Fibroblast of skin of back (primary cell): ENCODE data around the gene SPATA17.
A peak's percentile ranks its signal among the peaks of the same experiment; 100 is the strongest.

Experiments
- DNase-seq: peaks from one replicate; pipeline ENCODE4 v3.0.0-alpha.2; 2013

The SPATA17 gene

GRCh38 chr1:217856342-217857034 lies 225.3 kb downstream of the SPATA17 start:
- no peak for DNase-seq

DNA sequence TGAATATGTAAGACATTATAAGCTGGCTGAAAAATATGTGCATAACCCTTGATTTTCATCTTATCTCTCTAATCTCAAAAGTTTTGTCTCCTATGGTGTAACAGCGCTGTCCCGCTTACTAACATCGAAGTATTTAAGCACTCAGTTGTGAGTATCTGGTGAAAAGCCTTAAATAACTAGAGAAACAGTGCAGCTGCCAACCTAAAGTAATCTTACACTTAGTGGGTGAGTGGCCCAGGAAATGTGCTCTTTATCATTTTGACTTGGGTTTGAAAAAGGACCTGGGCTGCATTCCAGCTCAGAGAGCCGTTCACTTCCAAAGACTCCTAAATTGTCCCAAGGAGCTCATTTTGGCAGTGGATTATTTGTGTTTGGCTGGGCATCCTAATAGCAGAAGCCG lies 225.9 kb downstream of the SPATA17 start:
- no peak for DNase-seq

DNA sequence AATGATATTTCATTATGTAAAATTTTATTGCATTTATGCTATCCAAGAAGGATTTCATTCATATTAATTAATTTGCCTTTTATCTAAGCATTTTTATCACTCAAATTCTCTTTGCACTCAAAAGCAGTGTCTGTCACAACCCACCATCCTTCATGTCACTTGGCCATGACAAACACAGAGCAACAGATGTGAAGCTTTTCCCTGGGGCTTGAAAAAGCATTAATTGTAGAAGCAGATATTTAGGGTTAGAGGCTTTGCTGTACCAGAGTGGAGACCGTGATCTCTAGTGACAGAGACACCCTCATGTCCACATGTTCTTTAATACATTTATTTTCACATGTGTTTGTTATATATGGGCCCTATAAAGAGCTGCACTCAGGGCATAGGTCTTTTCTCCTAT lies 230.5 kb downstream of the SPATA17 start:
- DNase-seq, result no peak

DNA sequence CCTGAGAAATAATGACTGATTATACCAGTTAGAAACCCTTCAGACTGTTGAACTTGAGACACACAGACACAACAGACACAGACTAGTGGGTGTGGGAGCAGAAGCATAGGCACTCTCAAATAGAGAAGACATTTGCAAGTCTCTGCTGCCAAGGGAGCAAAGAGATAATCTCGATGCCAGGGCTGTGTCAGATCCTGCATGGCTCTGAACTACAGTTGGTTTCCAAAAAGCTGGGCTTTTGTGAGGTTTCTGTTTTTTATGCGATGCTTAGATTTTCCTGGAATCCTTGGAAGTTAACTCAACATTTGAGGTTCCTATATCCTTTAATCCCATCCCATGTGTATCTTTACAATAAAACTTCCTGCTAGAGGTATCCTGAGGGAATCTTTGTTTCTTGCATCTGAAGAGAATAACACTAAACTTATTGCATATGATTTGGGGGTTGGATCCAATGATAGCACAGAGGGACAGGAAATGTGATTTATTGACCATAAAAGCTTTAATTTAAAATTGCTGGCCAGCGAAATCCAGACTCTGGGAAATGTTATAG lies 236.4 kb downstream of the SPATA17 start:
- DNase-seq, result no peak

DNA sequence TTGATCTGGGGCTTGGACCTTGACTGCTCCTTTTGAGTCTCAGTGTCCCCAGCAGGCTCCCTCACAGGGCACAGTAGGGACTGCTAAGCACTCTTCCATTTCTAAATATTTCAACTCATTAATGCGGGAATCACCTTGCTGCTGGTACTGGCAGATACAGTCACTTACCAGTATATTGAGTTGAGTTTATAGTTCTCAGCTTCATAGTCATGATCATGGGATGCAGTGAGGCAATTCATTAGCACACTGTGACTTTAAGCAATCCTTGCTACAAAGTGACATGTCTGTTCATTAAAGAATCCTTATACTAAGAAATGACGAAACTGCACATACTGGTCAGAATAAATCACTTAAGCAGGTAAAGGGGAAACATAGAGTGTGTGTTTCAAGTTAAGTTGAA lies 240.8 kb downstream of the SPATA17 start:
- no peak for DNase-seq

GRCh38 chr1:217875229-217875628 lies 244.1 kb downstream of the SPATA17 start:
- DNase-seq, result no peak

DNA sequence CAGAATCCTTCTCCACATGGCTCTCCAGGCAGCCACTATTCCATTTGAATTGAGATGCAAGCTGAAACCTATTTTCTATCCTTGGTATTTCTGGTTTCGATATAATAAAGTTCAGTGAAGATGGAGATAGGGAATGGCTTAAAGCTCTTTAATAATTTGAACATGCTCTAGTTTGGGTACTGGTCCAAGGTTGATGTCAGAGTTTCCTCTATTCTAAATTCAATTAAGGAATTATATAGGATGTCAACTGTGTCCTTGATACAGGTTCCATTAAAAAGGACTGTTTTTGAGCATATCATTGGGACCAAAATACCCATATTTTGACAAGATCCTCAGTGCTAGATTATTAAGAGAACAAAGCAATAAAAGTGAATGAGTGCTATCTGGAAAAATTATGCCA lies 245.3 kb downstream of the SPATA17 start:
- no peak for DNase-seq

GRCh38 chr1:217876896-217877295 lies 245.8 kb downstream of the SPATA17 start:
- no peak for DNase-seq

DNA sequence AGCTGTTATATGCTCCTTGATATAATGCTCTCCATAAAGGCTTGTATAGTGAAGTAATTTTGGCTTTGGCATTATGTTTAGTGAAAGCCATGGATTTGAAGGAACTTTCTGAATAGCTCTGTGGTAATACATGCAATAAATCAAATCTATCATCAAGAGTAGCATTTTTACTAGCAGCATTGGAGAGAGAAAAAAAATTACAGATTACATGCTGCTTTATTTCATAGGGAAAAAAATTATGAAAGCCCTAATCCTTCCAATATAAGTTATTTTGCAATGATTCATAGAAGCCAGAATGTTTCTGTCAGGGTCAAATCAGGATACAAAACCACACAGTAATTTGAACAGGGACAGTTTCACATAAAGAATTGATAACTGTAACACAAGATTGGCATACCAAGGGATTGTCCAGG lies 250.0 kb downstream of the SPATA17 start:
- peak; percentile 11 for DNase-seq

DNA sequence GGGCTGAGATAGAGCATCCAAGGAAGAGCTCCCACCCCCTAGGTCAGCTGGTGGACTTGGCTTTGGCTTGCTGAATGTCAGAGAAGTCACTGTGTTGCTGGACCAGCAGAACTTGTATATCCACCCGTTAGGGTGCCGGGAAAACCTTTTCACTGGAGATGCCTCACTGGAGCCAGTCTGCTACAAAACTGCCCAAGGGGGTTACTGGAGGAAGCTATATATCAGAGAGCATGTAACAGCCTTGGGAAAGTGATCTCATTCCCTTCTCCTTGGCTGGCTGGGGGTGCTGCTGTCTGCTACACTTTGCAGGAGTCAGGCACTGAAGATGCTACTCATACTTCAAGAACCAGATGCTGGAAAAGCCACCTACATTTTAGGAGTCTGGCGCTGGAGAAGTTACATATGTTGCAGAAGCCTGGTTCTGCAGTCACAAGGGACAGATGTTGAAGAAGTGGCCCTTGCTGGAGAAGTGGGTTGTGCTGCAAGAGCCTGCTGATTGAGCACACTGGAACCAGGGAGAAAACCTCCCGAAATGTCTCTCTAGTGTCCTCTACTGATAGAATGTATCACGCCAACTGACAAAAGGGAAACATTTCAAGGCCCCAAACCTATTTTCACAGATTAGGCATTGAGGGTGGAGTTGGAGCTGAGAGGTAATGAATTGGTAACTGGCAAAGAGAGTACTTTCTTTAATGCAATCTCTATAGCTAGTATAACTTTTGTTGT lies 250.6 kb downstream of the SPATA17 start:
- no peak for DNase-seq

DNA sequence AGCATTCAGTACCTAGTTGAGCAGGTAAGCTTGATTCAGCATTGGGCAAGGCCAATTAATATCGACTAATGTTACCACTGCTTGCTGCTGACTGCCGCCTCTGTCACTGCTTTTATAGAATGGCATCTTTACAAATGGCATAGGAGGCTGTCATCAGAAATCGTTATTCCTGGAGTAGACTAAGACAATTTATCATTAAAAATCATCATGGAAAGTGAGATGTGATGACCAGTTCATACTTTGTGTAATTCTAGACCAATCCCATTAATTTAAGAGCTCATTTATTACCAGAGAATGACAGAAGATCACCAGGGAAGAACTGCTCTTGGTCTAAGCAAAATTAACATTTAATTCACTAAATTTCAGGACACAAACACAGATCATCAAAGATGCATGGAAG lies 254.0 kb downstream of the SPATA17 start:
- no peak for DNase-seq

DNA sequence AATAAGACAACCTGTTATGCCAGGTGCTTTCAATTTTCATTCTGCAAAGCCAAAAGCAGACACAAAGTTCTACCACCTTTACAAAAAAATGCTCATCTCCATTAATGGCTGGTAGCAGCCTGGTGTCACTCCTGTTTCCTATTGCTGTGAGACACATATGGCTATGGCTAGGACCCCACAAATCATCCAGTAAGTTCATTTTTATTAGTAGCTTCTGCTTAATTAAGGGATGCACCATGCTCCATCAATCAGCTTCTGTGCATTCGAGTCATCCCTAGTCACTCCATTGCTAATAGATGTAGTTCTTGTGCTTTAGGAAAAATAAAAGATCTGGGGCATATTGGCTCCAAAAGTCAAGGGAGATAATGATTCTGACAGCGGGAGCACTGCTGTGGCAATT lies 257.2 kb downstream of the SPATA17 start:
- DNase-seq, result no peak

- DNase-seq, result no peak
Observed at GRCh38 chr1:217889401-217889800, 258.3 kb downstream of the SPATA17 start.

DNA sequence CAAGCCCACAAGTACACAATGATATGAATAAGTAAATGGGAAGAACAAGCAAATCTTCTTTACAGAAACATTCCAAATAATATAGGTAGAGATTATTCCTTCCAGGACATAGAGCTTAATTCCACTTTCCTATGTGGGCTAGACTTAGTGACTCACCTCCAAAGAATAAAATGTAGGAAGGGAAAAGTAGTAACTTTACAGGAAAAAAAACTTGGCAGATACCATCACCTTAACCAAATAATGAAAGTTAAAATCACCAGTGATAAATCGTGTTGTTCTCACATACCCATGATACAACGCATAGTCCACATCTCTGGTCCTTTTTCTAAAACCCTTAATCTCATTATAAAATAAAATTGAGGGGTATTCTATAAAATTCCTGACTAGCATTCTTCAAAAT lies 260.8 kb downstream of the SPATA17 start:
- DNase-seq, result no peak

DNA sequence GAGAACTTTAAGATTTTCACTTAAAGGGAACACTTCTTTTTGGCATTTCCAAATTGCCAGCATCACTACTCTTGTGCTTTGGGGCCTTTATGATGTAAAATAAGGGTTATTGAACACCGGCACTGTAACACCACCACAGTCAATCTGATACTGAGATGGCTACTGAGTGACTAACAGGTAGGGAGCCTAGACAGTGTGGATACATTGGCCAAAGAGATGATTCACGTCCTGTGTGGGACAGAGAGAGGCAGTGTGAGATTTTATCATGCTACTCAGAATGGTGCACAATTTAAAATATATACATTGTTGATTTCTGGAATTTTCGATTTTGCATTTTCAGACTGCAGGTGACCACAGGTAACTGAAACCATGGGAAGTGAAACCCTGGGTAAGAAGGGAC lies 261.6 kb downstream of the SPATA17 start:
- DNase-seq, result no peak

DNA sequence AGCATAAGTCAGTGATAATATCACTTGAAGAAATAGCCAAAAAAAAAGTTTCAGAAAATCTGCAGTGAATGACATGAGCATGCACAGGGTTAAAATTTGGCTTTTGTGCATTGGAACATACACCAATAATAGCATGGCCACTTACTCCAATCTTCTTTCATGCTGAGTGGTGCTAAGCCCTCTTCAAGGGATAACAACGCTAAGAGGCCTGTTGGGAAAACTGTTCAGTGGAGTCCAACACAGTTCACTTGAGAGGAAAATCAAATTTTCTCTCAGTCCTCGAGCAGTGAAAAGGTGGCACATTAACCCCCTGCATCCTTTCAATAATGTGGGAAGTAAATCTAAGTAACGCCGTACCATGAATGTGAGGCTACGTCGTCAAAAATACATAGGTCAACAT lies 264.7 kb downstream of the SPATA17 start:
- no peak for DNase-seq

GRCh38 chr1:217896490-217896889 lies 265.3 kb downstream of the SPATA17 start:
- no peak for DNase-seq

DNA sequence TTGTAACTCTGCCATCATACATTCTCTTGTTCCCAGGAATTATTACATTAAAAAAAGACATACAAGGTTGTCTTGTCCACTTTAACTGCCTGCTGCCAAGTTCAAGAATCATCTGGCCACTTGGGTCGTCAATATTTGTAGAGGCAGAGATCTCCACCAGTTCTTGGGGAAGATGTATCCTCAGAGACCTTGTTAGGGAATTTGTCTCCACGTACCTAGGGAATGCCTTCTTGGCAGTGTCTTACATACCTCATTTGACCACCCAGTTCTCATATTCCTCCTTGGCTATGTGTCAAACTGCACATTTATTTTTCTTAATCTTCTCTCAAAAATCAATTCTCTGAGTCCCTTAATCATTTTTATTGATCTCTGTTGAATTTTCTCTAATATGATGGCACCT lies 266.0 kb downstream of the SPATA17 start:
- no peak for DNase-seq

GRCh38 chr1:217899614-217900013 lies 268.5 kb downstream of the SPATA17 start:
- DNase-seq, result no peak

GRCh38 chr1:217907504-217907903 lies 276.4 kb downstream of the SPATA17 start:
- DNase-seq, result peak; percentile 16

DNA sequence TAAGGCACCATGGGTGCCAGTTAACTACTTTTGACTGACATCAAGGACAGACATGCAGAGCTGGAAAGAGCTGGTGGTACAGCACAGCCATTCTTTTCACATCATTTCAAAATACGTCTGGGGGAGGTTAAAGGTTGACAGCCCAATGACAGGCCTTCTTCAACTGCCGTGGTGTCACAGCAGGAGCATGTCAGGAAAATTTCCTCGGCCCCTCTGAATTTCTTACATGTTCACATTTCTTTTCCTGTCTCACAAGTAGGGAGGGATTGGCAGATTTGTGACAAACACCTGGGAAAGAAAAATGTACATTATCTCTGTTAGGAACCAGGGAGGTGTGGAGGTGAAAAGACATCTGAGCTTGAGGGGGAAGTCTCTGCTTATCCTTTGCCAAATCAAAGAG lies 279.1 kb downstream of the SPATA17 start:
- no peak for DNase-seq

DNA sequence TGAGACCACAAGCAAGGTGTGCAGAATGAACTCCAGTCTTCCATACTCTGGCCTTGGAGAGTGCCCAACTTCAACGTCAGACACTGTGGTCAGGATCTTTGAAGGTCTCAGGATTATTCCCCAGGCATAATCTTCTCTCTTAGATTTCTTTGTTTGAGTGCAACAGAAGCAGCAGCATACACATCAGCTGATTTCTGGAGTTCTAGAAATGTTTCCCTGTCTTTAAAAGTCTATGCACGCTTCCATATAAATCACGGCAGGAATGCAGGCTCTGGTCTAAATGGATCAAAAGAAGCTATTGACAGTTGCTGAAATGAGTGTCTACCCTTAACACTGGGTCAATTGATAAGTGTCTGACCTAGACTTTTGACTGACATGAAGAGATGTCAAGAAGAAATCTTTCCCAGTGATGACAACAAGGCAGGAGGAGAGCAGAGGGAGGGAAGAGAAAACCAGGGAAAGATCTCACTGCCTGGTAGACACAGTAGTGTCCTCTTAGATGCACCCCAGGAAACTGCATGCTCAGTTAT lies 279.7 kb downstream of the SPATA17 start:
- no peak for DNase-seq

DNA sequence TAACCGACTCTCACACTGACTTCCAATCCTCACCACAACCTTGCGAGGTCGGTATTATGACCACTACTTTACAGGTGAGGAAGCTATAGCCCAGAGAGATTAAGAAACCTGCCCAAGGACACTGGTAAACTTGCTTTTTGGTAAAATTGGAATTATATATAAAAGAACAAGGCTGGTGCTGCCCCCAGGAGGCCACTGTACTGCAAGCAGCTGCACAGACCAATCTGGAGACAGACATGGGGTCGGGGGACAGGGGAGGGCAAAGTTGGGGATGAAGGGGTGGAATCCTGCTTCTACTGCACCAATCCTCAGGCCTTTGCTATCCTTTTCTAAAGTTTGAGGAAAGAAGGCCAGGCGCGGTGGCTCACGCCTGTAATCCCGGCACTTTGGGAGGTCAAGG lies 280.8 kb downstream of the SPATA17 start:
- DNase-seq, result no peak
